Measurements from ENCODE around the gene APOH. TPM values are rescaled to one million over a fixed set of nuclear protein-coding genes. Genes with fewer than 3 reads are reported as not detected.
"Not testable (repeated sequence)": the region's sequence is repeated elsewhere in the genome, so short reads cannot be mapped to it uniquely, and the experiment has no call there.

APOH gene, protein sequence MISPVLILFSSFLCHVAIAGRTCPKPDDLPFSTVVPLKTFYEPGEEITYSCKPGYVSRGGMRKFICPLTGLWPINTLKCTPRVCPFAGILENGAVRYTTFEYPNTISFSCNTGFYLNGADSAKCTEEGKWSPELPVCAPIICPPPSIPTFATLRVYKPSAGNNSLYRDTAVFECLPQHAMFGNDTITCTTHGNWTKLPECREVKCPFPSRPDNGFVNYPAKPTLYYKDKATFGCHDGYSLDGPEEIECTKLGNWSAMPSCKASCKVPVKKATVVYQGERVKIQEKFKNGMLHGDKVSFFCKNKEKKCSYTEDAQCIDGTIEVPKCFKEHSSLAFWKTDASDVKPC
- 10 to 100 TPM in 1 of 4 donors, under 1 TPM in 1, not detected in 2; 0.21 to 34.8 TPM for polyA plus RNA-seq (ENCODE audit: insufficient read length in 4 of 4)

- DNase-seq (ENCODE audit: low read depth in 4 of 4, low spot score in 2 of 4), result no peak
These were observed at the start of gene APOH for GRCh38 chr17:66228887-66229782. Gene APOH (minus strand): TSS chr17:66229415. CDS start chr17:66229379, 36 bp downstream.

GRCh38 chr17:66277191-66277590 is 48.0 kb upstream of the APOH start:
- DNase-seq (ENCODE audit: low read depth in 4 of 4, low spot score in 2 of 4), result no peak

DNA sequence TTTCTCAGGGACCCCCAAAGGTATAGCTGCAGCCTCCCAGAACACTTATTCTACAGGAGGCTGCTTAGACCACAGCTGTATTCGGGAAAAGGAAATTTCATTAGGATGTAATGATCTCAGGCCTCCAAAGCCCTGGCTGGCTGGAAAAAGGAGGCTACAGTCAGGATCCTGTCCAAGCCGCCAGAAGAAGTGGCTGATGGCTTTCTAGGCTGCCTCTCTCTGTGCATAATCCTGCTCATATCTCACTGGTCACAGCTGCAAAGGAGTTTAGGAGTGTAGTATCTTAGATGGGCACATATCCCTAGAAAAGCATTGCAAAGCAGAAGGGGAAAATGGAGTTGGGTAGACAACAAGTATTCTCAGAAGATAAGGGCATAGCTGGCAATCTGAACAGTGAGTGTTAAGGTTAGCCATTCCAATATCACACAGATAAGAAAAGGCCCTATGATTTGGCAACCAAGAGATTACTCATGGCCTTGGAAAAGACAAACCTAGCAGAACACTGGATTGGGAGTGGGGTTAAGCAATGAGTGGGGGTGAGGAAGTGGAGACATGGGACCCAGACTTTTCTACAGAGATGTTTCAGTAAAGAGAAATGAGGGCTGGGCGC is 47.2 kb upstream of the APOH start:
- no peak for DNase-seq (ENCODE audit: low read depth in 4 of 4, low spot score in 2 of 4)

DNA sequence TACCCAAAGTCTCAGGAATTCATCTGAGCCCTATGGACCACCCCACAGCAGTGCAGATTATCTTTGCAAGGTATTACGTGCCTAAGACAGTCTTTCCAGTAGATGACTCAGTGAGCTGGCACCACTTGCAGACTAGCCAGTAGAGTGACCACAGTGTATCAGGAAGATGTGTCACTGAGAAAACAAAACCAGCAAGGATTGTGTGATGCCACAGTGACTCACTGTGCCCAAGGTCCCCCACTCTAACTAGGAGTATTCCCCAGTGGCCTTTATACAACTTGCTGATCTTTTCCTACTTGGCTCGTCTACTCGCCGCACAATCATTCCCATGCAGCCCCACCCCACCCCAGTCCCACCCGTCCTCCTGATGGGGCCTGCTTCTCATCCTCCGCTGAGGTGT is 46.4 kb upstream of the APOH start:
- DNase-seq (ENCODE audit: low read depth in 4 of 4, low spot score in 2 of 4), result no peak

- DNase-seq (ENCODE audit: low read depth in 4 of 4, low spot score in 2 of 4), result no peak
These were observed 44.3 kb upstream of the APOH start for GRCh38 chr17:66273586-66273848.

DNA sequence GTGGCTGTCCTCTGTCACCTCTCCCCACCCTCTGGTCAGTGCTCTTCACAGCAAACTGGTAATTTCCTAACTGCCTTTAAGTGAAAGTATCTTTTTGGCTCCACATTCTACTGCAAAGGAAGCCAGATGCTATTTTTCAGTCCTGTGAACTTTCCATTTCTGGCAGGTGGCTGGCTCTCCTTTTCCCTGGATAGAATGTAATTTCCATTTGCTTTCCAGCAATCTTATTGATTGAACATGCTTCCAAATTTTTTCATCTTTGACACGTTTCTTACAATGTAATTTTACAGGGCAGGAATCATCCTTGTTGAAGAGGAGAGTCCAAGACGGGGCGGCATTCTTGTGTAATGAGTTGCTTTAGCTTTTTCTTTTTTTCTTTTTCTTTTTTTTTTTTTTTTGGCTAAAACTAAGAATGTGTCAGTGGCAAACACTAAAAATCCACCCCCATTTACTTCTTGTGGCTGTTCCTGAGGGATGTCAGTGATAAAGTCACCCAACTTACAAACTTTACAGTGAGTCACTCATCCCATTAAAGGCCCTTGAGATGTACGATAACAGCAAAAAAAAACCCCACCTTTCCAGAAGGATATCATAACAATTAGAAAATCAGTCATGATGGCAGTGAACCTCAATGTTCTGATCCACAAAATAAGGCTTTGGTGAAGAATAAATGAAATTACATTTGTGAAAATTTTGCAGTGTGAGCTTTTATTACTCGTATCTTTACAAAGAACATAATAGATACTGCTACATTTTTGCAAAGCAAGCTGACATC is 43.8 kb upstream of the APOH start:
- no peak for DNase-seq (ENCODE audit: low read depth in 4 of 4, low spot score in 2 of 4)

- DNase-seq (ENCODE audit: low read depth in 4 of 4, low spot score in 2 of 4), result no peak
These were observed 42.3 kb upstream of the APOH start for GRCh38 chr17:66271512-66271911.

GRCh38 chr17:66270106-66270505 is 40.9 kb upstream of the APOH start:
- no peak for DNase-seq (ENCODE audit: low read depth in 4 of 4, low spot score in 2 of 4)

DNA sequence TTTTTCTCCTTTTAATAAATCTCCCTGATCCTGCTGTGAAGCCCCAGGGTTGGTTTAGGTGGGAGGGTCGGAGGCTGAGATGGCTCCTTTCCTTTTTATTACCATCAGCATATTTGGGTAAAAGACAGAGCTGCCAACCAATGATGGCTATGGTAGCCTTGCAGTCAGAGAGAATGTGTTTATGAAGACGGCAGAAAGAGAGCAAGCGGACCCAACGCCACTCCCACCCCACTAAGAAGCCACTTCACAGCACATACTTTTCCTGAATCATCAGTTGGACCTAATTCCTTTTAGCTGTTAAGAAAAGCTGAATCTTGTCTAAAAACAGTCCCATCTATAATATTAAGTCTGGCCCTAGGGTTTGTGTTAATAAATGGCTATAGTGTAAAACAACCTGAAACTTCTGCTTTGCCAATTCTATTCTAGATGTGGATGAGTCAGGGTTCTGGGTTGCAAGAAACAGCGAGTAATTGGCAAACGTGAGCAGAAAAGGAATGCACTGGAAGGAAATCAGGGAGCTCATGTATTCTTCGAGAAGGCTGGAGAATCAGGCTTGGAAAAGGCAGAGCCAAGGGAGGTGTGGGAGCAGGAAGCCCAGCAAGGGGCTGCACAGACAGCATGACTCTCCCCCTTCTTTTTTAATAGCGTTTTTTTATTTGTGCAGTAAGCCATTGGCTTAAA is 39.2 kb upstream of the APOH start:
- DNase-seq (ENCODE audit: low read depth in 4 of 4, low spot score in 2 of 4), result no peak

DNA sequence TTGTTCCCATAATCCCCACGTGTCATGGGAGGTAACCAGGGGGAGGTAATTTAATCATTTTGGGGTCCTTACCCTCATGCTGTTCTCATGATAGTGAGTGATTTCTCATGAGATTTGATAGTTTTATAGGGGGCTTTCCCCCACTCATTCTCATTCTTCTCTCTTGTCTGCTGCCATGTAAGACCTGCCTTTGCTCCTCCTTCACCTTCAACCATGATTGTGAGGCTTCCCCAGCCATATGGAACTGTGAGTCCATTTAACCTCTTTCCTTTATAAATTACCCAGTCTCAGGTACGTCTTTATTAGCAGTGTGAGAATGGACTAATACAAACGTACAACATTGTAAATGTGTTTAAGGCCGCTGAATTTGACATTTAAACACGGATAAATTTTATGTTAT is 35.5 kb upstream of the APOH start:
- no peak for DNase-seq (ENCODE audit: low read depth in 4 of 4, low spot score in 2 of 4)

- no peak for DNase-seq (ENCODE audit: low read depth in 4 of 4, low spot score in 2 of 4)
These were observed 33.6 kb upstream of the APOH start for GRCh38 chr17:66262767-66263166.

DNA sequence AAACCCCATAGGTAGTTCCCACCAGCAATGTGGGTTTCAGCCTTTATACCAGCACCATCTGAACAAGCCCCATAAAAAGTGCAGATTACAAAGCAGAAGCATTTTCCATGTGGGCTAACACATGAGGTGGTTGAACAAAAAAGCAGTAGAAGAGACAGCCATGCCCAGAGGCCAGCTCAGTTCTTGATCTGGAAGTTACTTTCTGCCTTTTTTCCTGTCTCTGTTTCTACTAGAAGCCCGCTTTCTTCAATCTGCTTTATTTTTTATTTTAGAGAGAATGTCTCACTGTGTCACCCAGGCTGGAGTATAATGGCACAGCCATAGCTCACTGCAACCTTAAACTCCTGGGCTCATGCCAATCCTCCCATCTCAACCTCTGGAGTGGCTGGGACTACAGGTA is 31.5 kb upstream of the APOH start:
- no peak for DNase-seq (ENCODE audit: low read depth in 4 of 4, low spot score in 2 of 4)

- no peak for DNase-seq (ENCODE audit: low read depth in 4 of 4, low spot score in 2 of 4)
These were observed 31.1 kb upstream of the APOH start for GRCh38 chr17:66260275-66260674.

DNA sequence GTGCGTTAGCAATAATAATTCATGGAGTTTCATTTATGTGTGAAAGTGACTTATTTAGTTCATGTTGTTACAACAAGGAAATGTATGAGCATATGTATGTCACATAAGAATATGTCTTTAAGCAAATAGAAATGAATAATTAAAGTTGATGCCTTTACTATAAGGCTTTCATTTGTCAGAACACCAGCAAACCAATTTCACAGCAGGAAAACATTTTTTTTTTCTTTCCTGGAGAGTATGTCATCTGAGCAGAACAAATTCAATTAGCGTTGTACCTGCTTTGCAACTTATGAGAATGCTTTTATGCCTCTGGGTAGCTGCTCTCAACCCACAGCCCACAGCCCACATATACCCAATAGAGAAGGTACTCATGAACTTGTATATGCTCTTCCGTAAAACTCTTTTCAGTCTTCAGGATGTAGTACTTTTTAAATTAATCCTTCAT is 26.3 kb upstream of the APOH start:
- no peak for DNase-seq (ENCODE audit: low read depth in 4 of 4, low spot score in 2 of 4)

DNA sequence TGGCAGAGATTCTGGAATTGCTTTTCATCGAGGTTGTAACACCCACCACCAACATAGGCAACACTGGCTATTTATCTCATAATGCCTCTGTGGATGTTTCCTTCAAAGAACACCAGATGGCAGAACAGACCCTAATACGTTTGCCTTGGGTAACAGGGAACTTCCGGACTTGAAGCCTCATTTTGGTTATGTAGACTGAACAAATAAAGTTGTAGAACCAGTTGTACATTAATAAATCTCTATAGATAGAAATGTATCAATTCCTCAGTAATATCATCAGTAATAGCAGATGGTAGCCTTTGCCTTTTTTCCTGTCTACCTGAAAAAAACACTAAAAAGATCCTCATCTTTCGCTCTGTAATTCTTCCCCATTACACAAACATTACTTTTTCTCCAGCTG is 25.9 kb upstream of the APOH start:
- DNase-seq (ENCODE audit: low read depth in 4 of 4, low spot score in 2 of 4), result peak in 3 of 4 donors; percentile 22 to 74 (median 50)

DNA sequence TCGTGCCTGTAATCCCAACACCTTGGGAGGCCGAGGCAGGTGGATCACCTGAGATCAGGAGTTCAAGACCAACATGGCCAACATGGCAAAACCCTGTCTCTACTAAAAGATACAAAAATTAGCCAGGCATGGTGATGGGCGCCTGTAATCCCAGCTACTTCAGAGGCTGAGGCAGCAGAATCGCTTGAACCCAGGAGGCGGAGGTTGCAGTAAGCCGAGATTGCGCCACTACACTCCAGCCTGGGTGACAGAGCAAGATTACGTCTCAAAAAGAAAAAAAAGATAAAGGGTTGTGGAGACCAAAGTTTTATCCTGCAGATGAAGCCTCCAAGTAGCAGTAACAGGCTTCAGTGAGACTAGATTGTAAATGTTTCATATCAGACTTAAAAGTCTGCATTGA is 24.2 kb upstream of the APOH start:
- not testable (repeated sequence) for DNase-seq (ENCODE audit: low read depth in 4 of 4, low spot score in 2 of 4)

DNA sequence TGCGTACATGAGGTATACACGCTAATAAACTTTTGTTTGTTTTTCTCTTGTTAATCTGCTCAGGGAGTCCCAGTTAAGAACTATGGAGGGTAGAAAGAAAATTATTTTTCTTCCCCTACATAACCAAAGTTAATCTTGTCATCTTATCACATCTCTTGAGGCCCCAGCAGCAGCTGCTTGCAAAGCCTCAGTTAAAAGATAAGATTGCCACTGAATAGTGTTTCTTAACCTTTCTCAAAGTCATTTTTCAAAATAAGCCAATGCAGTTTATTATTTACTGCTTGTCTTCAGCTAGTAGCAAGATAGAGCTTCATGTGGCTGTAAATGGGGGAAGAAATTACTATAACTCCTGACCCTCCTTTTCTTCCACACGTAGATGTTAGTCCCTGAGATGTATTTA is 21.5 kb upstream of the APOH start:
- DNase-seq (ENCODE audit: low read depth in 4 of 4, low spot score in 2 of 4), result no peak

DNA sequence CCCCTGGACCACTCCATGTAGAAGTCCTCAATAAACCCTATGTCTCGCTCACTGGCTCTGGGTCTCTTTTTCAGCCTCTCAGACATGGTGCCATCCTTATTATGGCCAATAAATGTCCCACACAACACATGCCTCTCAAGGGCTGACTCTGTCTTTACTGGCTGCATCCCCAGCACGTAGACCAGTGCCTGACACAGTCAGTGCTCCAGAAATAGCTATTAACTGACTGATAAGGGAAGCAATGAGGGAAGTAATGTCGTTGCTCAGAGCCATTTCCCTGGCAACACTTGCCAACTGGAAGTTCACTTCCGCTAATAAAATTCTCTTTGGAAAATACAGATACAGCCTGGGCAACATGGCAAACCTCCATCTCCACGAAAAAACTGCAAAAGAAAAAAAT is 19.1 kb upstream of the APOH start:
- DNase-seq (ENCODE audit: low read depth in 4 of 4, low spot score in 2 of 4), result no peak

GRCh38 chr17:66241839-66242238 is 12.6 kb upstream of the APOH start:
- no peak for DNase-seq (ENCODE audit: low read depth in 4 of 4, low spot score in 2 of 4)

DNA sequence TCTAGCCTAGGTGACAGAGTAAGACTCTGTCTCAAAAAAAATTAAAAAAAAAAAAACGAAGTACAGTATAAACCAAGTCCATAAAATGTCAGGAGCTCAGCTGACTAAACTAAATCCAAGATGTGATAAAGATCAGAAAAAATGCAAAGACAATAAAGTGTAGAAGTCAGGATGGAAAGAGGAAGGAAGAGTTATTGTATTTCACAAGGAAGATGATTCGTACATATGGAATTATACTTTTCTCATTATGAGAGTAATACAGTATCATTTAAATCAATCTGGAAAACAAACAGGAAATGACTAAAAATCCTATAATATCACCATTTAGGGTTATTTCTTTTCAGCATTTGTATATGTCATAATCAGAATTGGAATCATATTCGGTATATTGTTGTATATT is 11.4 kb upstream of the APOH start:
- no peak for DNase-seq (ENCODE audit: low read depth in 4 of 4, low spot score in 2 of 4)
